SU-DHL-6 (cell line): ENCODE data around the gene VDR.

ENCODE experiments used
- CTCF ChIP-seq: fragments of 200-600 bp; sonication (generic); IDR thresholded peaks from one replicate; pipeline ENCODE4 v1.5.1; 2017; ENCODE audit warnings: antibody characterized with exemption, mild to moderate bottlenecking, low read length, moderate library complexity; ENCODE audit not compliant: insufficient read depth, poor library complexity, severe bottlenecking
- EZH2phosphoT487 ChIP-seq: fragments of 200-600 bp; sonication (generic), shearing (Covaris generic); conservative IDR thresholded peaks from 2 replicates; pipeline ENCODE4 v1.6.1; 2018; ENCODE audit warnings: mild to moderate bottlenecking, antibody characterized with exemption, low read length, moderate library complexity, mixed read lengths

- TF ChIP-seq CTCF (no peak), EZH2phosphoT487 (no peak)
These were observed 93.8 kb downstream of the VDR start for GRCh38 chr12:47811072-47811396.
